ENCODE data around the gene HTRA1.

Gene HTRA1

GRCh38 chr10:122461367-122461728 is at the start of gene HTRA1:
TSS of gene HTRA1 (plus strand) at chr10:122461553. CDS start at chr10:122461653, 100 bp downstream.
- no peak for DNase-seq

DNA sequence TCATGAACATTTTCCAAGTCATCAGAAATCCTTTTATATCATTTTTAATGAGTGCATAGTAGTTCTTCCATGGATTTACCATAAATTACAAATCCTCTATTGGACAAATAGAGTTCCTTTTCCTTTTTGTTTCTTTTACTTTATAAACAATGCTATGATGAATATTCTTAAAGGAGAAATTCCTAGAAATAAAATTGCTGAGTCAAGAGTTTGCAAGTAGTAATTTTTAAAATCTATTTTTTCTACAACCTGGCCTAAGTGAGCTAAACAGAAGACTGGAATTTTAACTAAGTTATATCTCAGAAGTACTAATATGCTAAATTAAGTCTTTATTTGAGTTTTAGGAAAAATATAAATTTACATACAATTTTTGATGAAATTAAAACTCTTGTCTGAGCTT is 48.0 kb upstream of the HTRA1 start:
- no peak for DNase-seq

- no peak for DNase-seq
These were observed 43.7 kb upstream of the HTRA1 start for GRCh38 chr10:122417667-122418066.

GRCh38 chr10:122419016-122419415 is 42.3 kb upstream of the HTRA1 start:
- DNase-seq = no peak

- no peak for DNase-seq
These were observed 41.3 kb upstream of the HTRA1 start for GRCh38 chr10:122419876-122420623.

- no peak for DNase-seq
These were observed 40.7 kb upstream of the HTRA1 start for GRCh38 chr10:122420624-122421007.

GRCh38 chr10:122421054-122421625 is 40.2 kb upstream of the HTRA1 start:
- no peak for DNase-seq

GRCh38 chr10:122421742-122422141 is 39.6 kb upstream of the HTRA1 start:
- no peak for DNase-seq

DNA sequence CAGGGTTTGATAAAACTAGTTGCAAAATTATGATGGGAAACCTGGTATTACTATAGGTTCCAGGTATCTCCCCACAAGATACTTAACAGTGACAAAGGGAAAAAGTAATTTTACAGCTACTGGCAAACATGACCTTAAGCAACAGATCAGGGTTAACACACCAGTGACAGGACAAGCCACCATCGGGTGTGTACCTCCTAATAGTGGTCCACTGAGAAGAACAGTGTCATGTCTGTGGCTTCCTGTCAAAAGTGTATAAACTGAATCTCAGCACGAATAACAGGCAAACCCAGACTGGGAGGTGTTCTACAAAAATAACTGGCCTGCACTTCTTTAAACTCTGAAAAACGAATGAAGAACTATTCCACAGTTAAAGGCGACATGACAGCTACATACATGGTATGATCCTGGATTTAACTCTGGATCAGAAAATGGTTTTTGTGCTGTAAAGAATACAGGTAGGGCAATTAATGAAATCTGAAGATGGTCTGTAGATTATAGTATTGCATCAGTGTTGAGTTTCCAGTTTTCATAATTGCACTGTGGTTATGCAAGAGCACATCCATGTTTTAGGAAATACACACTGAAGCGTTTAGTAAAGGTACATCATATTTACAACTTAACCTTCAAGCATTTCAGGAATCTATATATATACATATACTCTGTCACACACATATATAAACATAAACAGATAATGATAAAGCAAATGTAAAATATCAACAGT is 38.9 kb upstream of the HTRA1 start:
- no peak for DNase-seq

- DNase-seq = no peak
These were observed 37.3 kb upstream of the HTRA1 start for GRCh38 chr10:122424059-122424458.

GRCh38 chr10:122426829-122427228 is 34.5 kb upstream of the HTRA1 start:
- no peak for DNase-seq

GRCh38 chr10:122427280-122427679 is 34.1 kb upstream of the HTRA1 start:
- no peak for DNase-seq

DNA sequence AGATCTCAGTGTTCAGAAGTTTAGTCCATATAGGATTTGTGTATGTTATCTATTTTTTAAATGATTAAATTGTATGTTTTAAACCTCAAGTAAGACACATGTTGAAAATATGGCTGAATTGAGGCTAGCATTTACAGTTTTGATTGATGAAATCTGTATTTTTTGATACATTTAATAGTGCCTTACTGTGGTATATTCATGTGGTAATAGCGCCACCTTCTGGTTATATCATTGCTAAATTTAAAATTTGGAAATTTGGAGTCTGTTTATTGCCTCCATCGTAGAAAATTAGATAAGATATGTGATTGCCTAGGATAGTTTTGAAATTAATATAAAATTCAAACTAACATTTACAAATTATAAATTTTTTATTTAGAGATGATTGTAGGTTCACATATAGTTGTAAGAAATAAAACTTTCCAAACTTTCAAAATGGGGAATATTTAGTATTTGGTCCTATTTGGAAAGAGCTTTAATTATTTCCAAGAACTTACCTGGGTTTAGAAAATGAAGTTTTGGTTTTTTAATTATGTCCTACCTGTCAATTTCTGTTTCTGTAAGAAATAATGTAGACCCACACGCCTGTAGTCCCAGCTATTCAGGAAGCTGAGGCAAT is 26.0 kb upstream of the HTRA1 start:
- no peak for DNase-seq

DNA sequence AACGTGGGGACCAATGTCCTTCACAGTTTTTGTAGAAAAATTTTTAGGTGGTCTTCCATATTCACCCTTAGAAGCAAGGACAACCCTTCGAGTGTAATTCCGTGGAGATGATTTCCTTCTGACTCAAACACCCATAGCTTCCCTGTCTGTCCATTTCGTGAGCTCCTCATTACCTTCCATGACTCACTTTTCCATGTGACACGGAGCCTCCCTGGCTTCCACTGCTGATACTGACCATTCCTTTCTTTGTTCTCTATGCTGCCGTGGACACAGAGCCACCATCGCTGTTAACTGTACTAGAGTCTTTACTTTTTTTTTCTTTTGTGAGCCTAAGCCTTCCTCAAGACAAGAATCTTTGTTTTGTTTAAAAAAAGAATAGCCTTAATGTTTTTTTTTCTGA is 19.4 kb upstream of the HTRA1 start:
- DNase-seq = no peak

GRCh38 chr10:122445469-122445868 is 15.9 kb upstream of the HTRA1 start:
- DNase-seq = no peak

GRCh38 chr10:122445904-122446303 is 15.4 kb upstream of the HTRA1 start:
- no peak for DNase-seq

DNA sequence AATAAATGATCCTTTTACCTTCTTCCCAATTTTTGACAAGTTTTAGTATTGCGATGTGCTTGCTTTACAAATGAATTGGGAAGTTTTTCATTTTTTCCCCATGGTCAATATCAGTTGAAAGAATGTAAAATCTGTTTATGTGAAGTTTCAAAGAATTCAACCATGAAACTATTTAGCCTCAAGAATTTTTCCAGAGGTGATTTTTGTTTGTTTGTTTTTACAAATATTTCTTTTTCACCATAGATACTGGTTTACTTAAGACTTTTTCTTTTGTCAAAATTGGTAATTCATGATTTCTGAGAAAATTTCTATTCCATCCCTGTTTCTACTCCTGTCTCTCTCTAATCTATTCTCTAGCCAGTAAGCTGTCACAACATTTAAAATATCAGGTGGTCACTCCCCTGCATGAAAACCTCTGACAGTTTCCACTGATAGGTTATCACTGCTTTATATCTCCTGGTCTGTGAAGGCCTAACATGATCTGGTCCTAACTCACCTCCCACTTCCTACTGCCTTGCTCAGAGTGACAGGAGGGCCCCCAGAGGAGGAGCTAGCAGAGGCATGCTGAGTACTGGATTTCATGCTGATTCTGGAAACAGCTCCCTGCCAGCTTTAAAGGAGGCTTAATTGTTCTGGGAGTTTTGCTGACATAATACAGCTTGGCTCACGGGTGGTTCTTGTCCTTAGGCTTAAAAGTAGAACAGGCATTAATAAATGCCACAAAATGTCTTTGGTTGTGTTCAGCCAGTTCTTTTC is 14.5 kb upstream of the HTRA1 start:
- no peak for DNase-seq

DNA sequence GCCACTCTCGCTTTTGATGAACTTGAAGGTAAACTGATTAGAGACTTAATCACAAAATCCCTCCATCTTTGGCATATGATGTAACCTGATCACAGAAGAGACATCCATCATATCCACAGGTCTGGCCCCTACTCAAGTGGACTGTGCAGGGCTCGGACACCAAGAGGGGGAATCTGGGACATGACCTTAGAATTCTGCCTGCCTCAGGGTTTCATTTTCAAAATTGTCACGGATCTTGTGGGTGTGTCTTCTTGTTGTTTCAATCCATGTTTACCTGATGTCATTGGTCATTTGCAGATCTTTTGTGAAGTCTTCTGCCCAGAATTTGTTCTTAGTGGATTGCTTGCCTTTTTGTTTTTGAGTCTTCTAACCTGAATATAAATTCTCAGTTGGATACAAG is 12.8 kb upstream of the HTRA1 start:
- DNase-seq = no peak

GRCh38 chr10:122449153-122449552 is 12.2 kb upstream of the HTRA1 start:
- no peak for DNase-seq

DNA sequence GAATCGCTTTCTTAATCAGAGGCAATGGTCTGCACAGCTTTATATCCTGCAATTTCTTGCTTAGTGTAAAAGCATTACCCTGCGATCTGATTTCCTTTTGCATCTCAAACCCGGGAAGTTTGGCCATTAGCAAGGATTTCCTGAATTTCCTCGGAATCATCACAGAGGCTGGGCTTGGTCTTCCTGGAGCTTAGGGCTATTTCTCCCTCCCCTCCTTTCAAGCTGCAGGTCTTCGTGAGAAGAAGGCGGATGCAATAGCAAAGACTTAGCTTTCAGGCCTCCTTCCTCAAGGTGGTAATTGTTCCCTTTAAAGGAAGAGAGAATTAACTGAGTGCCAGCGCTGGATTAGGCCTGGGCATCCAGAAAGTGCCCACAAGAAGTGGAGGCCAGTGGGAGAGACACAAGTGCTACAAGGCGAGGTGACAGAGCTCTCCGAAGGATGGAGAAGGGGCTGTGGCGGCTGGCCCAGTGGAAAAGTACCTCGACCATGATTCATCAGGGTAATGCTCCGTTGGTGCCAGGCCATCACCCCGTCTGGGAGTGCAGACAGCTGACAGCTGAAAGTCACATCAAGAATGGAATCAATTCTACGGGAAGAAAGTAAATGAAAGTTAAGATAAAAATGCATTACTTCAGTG is 10.9 kb upstream of the HTRA1 start:
- no peak for DNase-seq

- no peak for DNase-seq
These were observed 7.3 kb upstream of the HTRA1 start for GRCh38 chr10:122454071-122454470.

DNA sequence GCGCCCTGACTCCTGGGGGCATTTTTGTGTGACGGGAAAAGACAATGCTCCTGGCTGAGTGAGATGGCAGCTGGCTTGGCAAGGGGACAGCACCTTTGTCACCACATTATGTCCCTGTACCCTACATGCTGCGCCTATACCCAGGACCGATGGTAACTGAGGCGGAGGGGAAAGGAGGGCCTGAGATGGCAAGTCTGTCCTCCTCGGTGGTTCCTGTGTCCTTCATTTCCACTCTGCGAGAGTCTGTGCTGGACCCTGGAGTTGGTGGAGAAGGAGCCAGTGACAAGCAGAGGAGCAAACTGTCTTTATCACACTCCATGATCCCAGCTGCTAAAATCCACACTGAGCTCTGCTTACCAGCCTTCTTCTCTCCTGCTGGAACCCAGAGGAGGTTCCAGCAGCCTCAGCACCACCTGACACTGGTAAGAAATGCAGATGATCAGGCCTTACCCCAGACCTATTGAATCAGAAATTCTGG is 6.7 kb upstream of the HTRA1 start, which contains the start of gene ARMS2:
Gene ARMS2 (plus strand): TSS at position 51 of the 478 bp plus-strand sequence. CDS start 75 bp downstream, at position 126.
- DNase-seq = no peak
